Measurements from ENCODE around the gene LAMA1.

DNA sequence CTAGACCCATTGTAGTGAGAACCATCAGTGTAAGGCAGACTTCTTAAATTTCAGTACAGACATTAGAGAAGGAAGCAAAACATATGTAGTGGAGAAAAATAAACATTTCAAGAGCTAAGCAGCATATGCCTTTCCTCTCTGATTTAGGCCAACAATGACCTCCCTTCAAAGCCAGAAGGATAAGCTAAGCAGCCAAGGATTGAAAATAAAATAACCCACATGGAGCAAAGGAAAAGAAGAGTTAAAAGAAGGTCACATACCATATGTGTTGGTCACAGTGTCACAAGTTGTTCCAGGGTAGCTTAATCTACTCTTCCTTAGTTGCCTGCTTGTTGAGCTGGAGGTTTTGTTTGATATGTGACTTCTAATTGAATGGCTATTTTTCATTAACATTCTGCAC, 15.6 kb upstream of the LAMA1 start:
- TF ChIP-seq TAF1 (IDR thresholded peaks at IDR 0.05; ENCODE audit: low read depth, low read length) (no peak), POLR2A (IDR thresholded peaks at IDR 0.05; ENCODE audit: control extremely low read depth in 1 of 2, low read depth in 2 of 2, low read length in 2 of 2) (no peak), KDM1A (IDR thresholded peaks at IDR 0.05; ENCODE audit: borderline replicate concordance, low read length) (no peak), YY1 (IDR thresholded peaks at IDR 0.05; ENCODE audit: low read depth, low read length) (no peak), RFX5 (IDR thresholded peaks at IDR 0.05; ENCODE audit: borderline replicate concordance, low read depth, low read length) (no peak), EZH2 (IDR thresholded peaks at IDR 0.05; ENCODE audit: low read depth, low read length, severe bottlenecking) (no peak), NANOG (IDR thresholded peaks at IDR 0.05; ENCODE audit: insufficient read depth, low read depth, low read length, poor library complexity, severe bottlenecking) (no peak)

All from H1 (cell line).